Sigmoid colon (tissue), 4 donors: ENCODE measurements around the gene TAT.

Source experiments
- POLR2A ChIP-seq, 2 donors: fragments of 450-650 bp; IDR thresholded peaks; one replicate each; pipeline ENCODE4 v1.6.1; 2016; ENCODE audit warnings: antibody characterized with exemption in 2 of 2, mild to moderate bottlenecking in 2 of 2, moderate library complexity in 2 of 2
- POLR2AphosphoS5 ChIP-seq, 4 donors: sonication (generic); formaldehyde crosslinking; IDR thresholded peaks; one replicate each; pipeline ENCODE4 v1.6.1; 2017; ENCODE audit warnings: antibody characterized with exemption in 4 of 4
- TF ChIP-seq, protein P1 (sequence below), 4 experiments: fragments of 450-650 bp in 3 of 4; fragments of 200-600 bp in 1 of 4; IDR thresholded peaks; one replicate each; pipeline ENCODE4 v1.5.1; 2016 to 2019; ENCODE audit warnings: antibody characterized with exemption in 4 of 4, mild to moderate bottlenecking in 3 of 4, moderate library complexity in 2 of 4

DNA sequence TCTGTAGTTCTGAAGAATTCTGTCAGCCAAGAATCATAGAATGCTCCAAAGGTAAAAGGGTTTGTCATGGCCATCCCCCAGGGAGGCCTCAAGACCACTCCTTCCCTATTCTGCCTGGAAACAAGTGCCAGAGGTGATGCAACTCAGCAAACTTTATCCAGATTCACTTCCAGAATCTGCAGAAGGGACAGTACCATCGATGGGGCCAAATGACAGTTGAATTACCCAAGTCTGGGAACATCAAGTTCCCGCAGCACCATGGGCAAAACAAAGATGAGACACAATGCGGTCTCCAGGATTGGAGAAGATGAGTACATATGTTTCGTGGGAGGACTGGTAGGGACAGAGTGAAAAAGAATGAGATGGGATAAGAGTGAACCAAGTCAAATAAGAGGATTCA is 13.7 kb upstream of the TAT start:
- TF ChIP-seq, protein P1, sequence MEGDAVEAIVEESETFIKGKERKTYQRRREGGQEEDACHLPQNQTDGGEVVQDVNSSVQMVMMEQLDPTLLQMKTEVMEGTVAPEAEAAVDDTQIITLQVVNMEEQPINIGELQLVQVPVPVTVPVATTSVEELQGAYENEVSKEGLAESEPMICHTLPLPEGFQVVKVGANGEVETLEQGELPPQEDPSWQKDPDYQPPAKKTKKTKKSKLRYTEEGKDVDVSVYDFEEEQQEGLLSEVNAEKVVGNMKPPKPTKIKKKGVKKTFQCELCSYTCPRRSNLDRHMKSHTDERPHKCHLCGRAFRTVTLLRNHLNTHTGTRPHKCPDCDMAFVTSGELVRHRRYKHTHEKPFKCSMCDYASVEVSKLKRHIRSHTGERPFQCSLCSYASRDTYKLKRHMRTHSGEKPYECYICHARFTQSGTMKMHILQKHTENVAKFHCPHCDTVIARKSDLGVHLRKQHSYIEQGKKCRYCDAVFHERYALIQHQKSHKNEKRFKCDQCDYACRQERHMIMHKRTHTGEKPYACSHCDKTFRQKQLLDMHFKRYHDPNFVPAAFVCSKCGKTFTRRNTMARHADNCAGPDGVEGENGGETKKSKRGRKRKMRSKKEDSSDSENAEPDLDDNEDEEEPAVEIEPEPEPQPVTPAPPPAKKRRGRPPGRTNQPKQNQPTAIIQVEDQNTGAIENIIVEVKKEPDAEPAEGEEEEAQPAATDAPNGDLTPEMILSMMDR (IDR thresholded peaks at IDR 0.05) = no peak
- TF ChIP-seq POLR2A (IDR thresholded peaks at IDR 0.05) (no peak), POLR2AphosphoS5 (IDR thresholded peaks at IDR 0.05) (no peak)
